ENCODE measurements around the gene KIDINS220.

Gene KIDINS220

GRCh38 chr2:8798393-8798792 lies 39.0 kb downstream of the KIDINS220 start:
- TF ChIP-seq CREB1 (IDR thresholded peaks at IDR 0.05; ENCODE audit: low read depth) (no peak), CEBPB (IDR thresholded peaks at IDR 0.05) (no peak), REST (IDR thresholded peaks at IDR 0.05; ENCODE audit: low read depth) (no peak), RAD21 (IDR thresholded peaks at IDR 0.05; ENCODE audit: low read depth) (no peak), TAF1 (IDR thresholded peaks at IDR 0.05; ENCODE audit: low read depth) (no peak)

- no peak for TF ChIP-seq USF1 (IDR thresholded peaks at IDR 0.05)
- no peak for TF ChIP-seq EP300 (IDR thresholded peaks at IDR 0.05; ENCODE audit: borderline replicate concordance)
- no peak for TF ChIP-seq REST (IDR thresholded peaks at IDR 0.05; ENCODE audit: low read depth)
- TF ChIP-seq CEBPB (IDR thresholded peaks at IDR 0.05): no peak
- TF ChIP-seq YY1 (IDR thresholded peaks at IDR 0.05; ENCODE audit: low read depth): no peak
- no peak for TF ChIP-seq CREB1 (IDR thresholded peaks at IDR 0.05; ENCODE audit: low read depth)
- TF ChIP-seq FOXM1 (IDR thresholded peaks at IDR 0.05; ENCODE audit: borderline replicate concordance, low read depth): no peak
- no peak for TF ChIP-seq MAX (IDR thresholded peaks at IDR 0.05)
- no peak for TF ChIP-seq TEAD4 (IDR thresholded peaks at IDR 0.05)
- no peak for TF ChIP-seq ZBTB7A (IDR thresholded peaks at IDR 0.05; ENCODE audit: low read depth)
- TF ChIP-seq NFIC (IDR thresholded peaks at IDR 0.05): no peak
- no peak for TF ChIP-seq EGR1 (IDR thresholded peaks at IDR 0.05)
- TF ChIP-seq RAD21 (IDR thresholded peaks at IDR 0.05; ENCODE audit: low read depth): no peak
- TF ChIP-seq TAF1 (IDR thresholded peaks at IDR 0.05; ENCODE audit: low read depth): no peak
- no peak for TF ChIP-seq TCF12 (IDR thresholded peaks at IDR 0.05; ENCODE audit: low read depth)
Observed at GRCh38 chr2:8797682-8798081, 39.7 kb downstream of the KIDINS220 start.

- TF ChIP-seq TCF12 (IDR thresholded peaks at IDR 0.05; ENCODE audit: low read depth): no peak
- TF ChIP-seq CEBPB (IDR thresholded peaks at IDR 0.05): no peak
- no peak for TF ChIP-seq TEAD4 (IDR thresholded peaks at IDR 0.05)
- no peak for TF ChIP-seq TAF1 (IDR thresholded peaks at IDR 0.05; ENCODE audit: low read depth)
- no peak for TF ChIP-seq YY1 (IDR thresholded peaks at IDR 0.05; ENCODE audit: low read depth)
- no peak for TF ChIP-seq REST (IDR thresholded peaks at IDR 0.05; ENCODE audit: low read depth)
- TF ChIP-seq USF1 (IDR thresholded peaks at IDR 0.05): no peak
- TF ChIP-seq CREB1 (IDR thresholded peaks at IDR 0.05; ENCODE audit: low read depth): no peak
- no peak for TF ChIP-seq RAD21 (IDR thresholded peaks at IDR 0.05; ENCODE audit: low read depth)
- no peak for TF ChIP-seq NFIC (IDR thresholded peaks at IDR 0.05)
- no peak for TF ChIP-seq FOXM1 (IDR thresholded peaks at IDR 0.05; ENCODE audit: borderline replicate concordance, low read depth)
- no peak for TF ChIP-seq ZBTB7A (IDR thresholded peaks at IDR 0.05; ENCODE audit: low read depth)
- no peak for TF ChIP-seq EP300 (IDR thresholded peaks at IDR 0.05; ENCODE audit: borderline replicate concordance)
- TF ChIP-seq MAX (IDR thresholded peaks at IDR 0.05): no peak
- TF ChIP-seq EGR1 (IDR thresholded peaks at IDR 0.05): no peak
Observed at GRCh38 chr2:8796878-8797550, 40.4 kb downstream of the KIDINS220 start.

GRCh38 chr2:8796315-8796848 lies 41.0 kb downstream of the KIDINS220 start:
- TF ChIP-seq EGR1 (IDR thresholded peaks at IDR 0.05) (no peak), USF1 (IDR thresholded peaks at IDR 0.05) (no peak), TAF1 (IDR thresholded peaks at IDR 0.05; ENCODE audit: low read depth) (no peak), MAX (IDR thresholded peaks at IDR 0.05) (no peak), CREB1 (IDR thresholded peaks at IDR 0.05; ENCODE audit: low read depth) (no peak), CEBPB (IDR thresholded peaks at IDR 0.05) (no peak), TCF12 (IDR thresholded peaks at IDR 0.05; ENCODE audit: low read depth) (no peak), REST (IDR thresholded peaks at IDR 0.05; ENCODE audit: low read depth) (no peak)

Data from Ishikawa (cell line).